Raji (cell line): ENCODE data around the gene MPP3.

Source experiments
- POLR2A ChIP-seq: IDR thresholded peaks from 2 replicates; pipeline ENCODE4 v1.6.1; 2011; ENCODE audit warnings: low read depth, low read length, control low read depth; ENCODE audit not compliant: insufficient read depth

Gene MPP3

GRCh38 chr17:43871946-43872690, 39.2 kb upstream of the MPP3 start:
- TF ChIP-seq POLR2A: no peak

GRCh38 chr17:43868226-43868994, 35.5 kb upstream of the MPP3 start:
- TF ChIP-seq POLR2A: no peak

GRCh38 chr17:43864161-43864984, 31.4 kb upstream of the MPP3 start:
- no peak for TF ChIP-seq POLR2A

- no peak for TF ChIP-seq POLR2A
Observed at GRCh38 chr17:43861960-43862359, 29.0 kb upstream of the MPP3 start.

- no peak for TF ChIP-seq POLR2A
Observed at GRCh38 chr17:43860927-43861622, 28.1 kb upstream of the MPP3 start.

- no peak for TF ChIP-seq POLR2A
Observed at GRCh38 chr17:43860077-43860725, 27.3 kb upstream of the MPP3 start.

GRCh38 chr17:43857957-43858600, 25.1 kb upstream of the MPP3 start:
- no peak for TF ChIP-seq POLR2A

GRCh38 chr17:43857141-43857540, 24.2 kb upstream of the MPP3 start:
- no peak for TF ChIP-seq POLR2A

- TF ChIP-seq POLR2A: no peak
Observed at GRCh38 chr17:43856141-43856540, 23.2 kb upstream of the MPP3 start.

- TF ChIP-seq POLR2A: no peak
Observed at GRCh38 chr17:43855061-43855460, 22.1 kb upstream of the MPP3 start.

- no peak for TF ChIP-seq POLR2A
Observed at GRCh38 chr17:43854498-43854897, 21.6 kb upstream of the MPP3 start.

- no peak for TF ChIP-seq POLR2A
Observed at GRCh38 chr17:43853546-43853945, 20.6 kb upstream of the MPP3 start.

GRCh38 chr17:43852571-43852970, 19.6 kb upstream of the MPP3 start:
- TF ChIP-seq POLR2A: no peak

GRCh38 chr17:43849116-43849515, 16.2 kb upstream of the MPP3 start:
- no peak for TF ChIP-seq POLR2A
